GM12878 (cell line): Measurements from ENCODE around the gene NFU1.

Source experiments
- ATF2 ChIP-seq: IDR thresholded peaks from 2 replicates; pipeline ENCODE4 v1.6.1; 2012; ENCODE audit warnings: low read length, inconsistent platforms
- CHD1 ChIP-seq: IDR thresholded peaks from 2 replicates; pipeline ENCODE4 v1.6.1; 2012; ENCODE audit warnings: low read depth, low read length, improper control_type of control experiment
- HDGF ChIP-seq: fragments of 450-650 bp; IDR thresholded peaks from 2 replicates; pipeline ENCODE4 v1.6.1; 2016; ENCODE audit warnings: antibody characterized with exemption
- NFYB ChIP-seq: IDR thresholded peaks from 2 replicates; pipeline ENCODE4 v1.6.1; 2011; ENCODE audit warnings: low read depth, mild to moderate bottlenecking, low read length, improper control_type of control experiment, moderate library complexity; ENCODE audit not compliant: insufficient read depth
- PKNOX1 ChIP-seq: fragments of 450-650 bp; IDR thresholded peaks from 2 replicates; pipeline ENCODE4 v1.6.1; 2016; ENCODE audit warnings: mild to moderate bottlenecking
- POLR2A ChIP-seq: IDR thresholded peaks from 2 replicates; pipeline ENCODE4 v1.6.1; 2011; ENCODE audit warnings: low read depth, mild to moderate bottlenecking, low read length
- RFX5 ChIP-seq: IDR thresholded peaks from 2 replicates; pipeline ENCODE4 v1.6.1; 2011; ENCODE audit warnings: low read depth, low read length, improper control_type of control experiment
- SREBF2 ChIP-seq: IDR thresholded peaks from 2 replicates; pipeline ENCODE4 v1.6.1; 2012; ENCODE audit warnings: mild to moderate bottlenecking, low read length
- ZBTB4 ChIP-seq: fragments of 450-650 bp; formaldehyde crosslinking; IDR thresholded peaks from 2 replicates; pipeline ENCODE4 v1.4.0; 2022; ENCODE audit warnings: mild to moderate bottlenecking, moderate library complexity
- ZNF274 ChIP-seq: IDR thresholded peaks from one replicate; pipeline ENCODE4 v1.8.0; 2011; ENCODE audit not compliant: insufficient read length, insufficient read depth
- ZZZ3 ChIP-seq: IDR thresholded peaks from 2 replicates; pipeline ENCODE4 v1.6.1; 2011; ENCODE audit warnings: low read depth; ENCODE audit not compliant: control insufficient read depth, insufficient read length
- TF ChIP-seq, protein P1 (sequence below), 3 experiments: IDR thresholded peaks in 2 of 3; conservative IDR thresholded peaks in 1 of 3; 2 replicates each; pipeline ENCODE4 v1.5.1; 2011; ENCODE audit warnings: low read depth in 3 of 3, low read length in 3 of 3, mild to moderate bottlenecking in 3 of 3, control low read depth in 2 of 3, moderate library complexity in 2 of 3, inconsistent platforms in 1 of 3, mixed read lengths in 1 of 3; ENCODE audit not compliant: control insufficient read depth in 2 of 3, insufficient read depth in 1 of 3; ENCODE audit errors: extremely low read depth in 1 of 3
- TF ChIP-seq, protein P2 (sequence below): IDR thresholded peaks from 2 replicates; pipeline ENCODE4 v1.6.1; 2011; ENCODE audit warnings: borderline replicate concordance, low read depth, mild to moderate bottlenecking, moderate library complexity, low read length; ENCODE audit not compliant: insufficient read depth, poor library complexity, severe bottlenecking

GRCh38 chr2:69405306-69405705 is 31.9 kb downstream of the NFU1 start:
- TF ChIP-seq ZBTB4 (CRISPR knock-in tag): no peak
- no peak for TF ChIP-seq SREBF2
- no peak for TF ChIP-seq NFYB
- no peak for TF ChIP-seq POLR2A
- no peak for TF ChIP-seq ZZZ3
- no peak for TF ChIP-seq ZNF274
- TF ChIP-seq, protein P1, sequence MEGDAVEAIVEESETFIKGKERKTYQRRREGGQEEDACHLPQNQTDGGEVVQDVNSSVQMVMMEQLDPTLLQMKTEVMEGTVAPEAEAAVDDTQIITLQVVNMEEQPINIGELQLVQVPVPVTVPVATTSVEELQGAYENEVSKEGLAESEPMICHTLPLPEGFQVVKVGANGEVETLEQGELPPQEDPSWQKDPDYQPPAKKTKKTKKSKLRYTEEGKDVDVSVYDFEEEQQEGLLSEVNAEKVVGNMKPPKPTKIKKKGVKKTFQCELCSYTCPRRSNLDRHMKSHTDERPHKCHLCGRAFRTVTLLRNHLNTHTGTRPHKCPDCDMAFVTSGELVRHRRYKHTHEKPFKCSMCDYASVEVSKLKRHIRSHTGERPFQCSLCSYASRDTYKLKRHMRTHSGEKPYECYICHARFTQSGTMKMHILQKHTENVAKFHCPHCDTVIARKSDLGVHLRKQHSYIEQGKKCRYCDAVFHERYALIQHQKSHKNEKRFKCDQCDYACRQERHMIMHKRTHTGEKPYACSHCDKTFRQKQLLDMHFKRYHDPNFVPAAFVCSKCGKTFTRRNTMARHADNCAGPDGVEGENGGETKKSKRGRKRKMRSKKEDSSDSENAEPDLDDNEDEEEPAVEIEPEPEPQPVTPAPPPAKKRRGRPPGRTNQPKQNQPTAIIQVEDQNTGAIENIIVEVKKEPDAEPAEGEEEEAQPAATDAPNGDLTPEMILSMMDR (IDR thresholded peaks at IDR 0.05 in 2 of 3, conservative IDR thresholded peaks at IDR 0.05 in 1 of 3; ENCODE audit: control insufficient read depth in 2 of 3, extremely low read depth in 1 of 3, insufficient read depth in 1 of 3, low read depth in 3 of 3, low read length in 3 of 3): no peak
- TF ChIP-seq RFX5: no peak
- TF ChIP-seq, protein P2, sequence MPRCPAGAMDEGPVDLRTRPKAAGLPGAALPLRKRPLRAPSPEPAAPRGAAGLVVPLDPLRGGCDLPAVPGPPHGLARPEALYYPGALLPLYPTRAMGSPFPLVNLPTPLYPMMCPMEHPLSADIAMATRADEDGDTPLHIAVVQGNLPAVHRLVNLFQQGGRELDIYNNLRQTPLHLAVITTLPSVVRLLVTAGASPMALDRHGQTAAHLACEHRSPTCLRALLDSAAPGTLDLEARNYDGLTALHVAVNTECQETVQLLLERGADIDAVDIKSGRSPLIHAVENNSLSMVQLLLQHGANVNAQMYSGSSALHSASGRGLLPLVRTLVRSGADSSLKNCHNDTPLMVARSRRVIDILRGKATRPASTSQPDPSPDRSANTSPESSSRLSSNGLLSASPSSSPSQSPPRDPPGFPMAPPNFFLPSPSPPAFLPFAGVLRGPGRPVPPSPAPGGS: no peak
- no peak for TF ChIP-seq CHD1
- TF ChIP-seq PKNOX1: no peak
- TF ChIP-seq ATF2: no peak
- TF ChIP-seq HDGF: no peak
